Lung (tissue), 12 donors: ENCODE data around the gene MAPKAP1. TPM values are rescaled to one million over a fixed set of nuclear protein-coding genes. Genes with fewer than 3 reads are reported as not detected.

ENCODE experiments used
- ATAC-seq: fragments of 200-7000 bp; cut with Tn5 transposase; one replicate; pipeline ENCODE4 v1.9.1; 2020; ENCODE audit warnings: moderate number of reproducible peaks; ENCODE audit not compliant: insufficient read depth, low FRiP score
- DNase-seq, 3 donors: peaks; one replicate each; pipeline ENCODE4 v3.0.0-alpha.2; 2013 to 2017
- H3K27ac ChIP-seq, 2 donors: one replicate each; pipeline ENCODE4 v1.5.1; 2013; ENCODE audit warnings: mild to moderate bottlenecking in 2 of 2, moderate library complexity in 2 of 2, control low read depth in 1 of 2, inconsistent platforms in 1 of 2, low read depth in 1 of 2, low read length in 1 of 2
- H3K27me3 ChIP-seq, 3 donors: one replicate each; pipeline ENCODE4 v1.5.1; 2013; ENCODE audit warnings: low read length in 2 of 3; ENCODE audit not compliant: control insufficient read depth in 3 of 3, insufficient read depth in 3 of 3
- H3K36me3 ChIP-seq, 4 donors: one replicate each; pipeline ENCODE4 v1.5.1; 2013; ENCODE audit warnings: low read length in 4 of 4, mild to moderate bottlenecking in 1 of 4, moderate library complexity in 1 of 4; ENCODE audit not compliant: control insufficient read depth in 4 of 4, insufficient read depth in 4 of 4
- H3K4me1 ChIP-seq, 5 donors: one replicate each; pipeline ENCODE4 v1.5.1; 2013; ENCODE audit warnings: low read length in 5 of 5, mild to moderate bottlenecking in 2 of 5, moderate library complexity in 1 of 5; ENCODE audit not compliant: control insufficient read depth in 5 of 5, insufficient read depth in 5 of 5
- H3K4me3 ChIP-seq: one replicate; pipeline ENCODE4 v1.5.1; 2013; ENCODE audit warnings: mild to moderate bottlenecking, control low read depth, moderate library complexity
- H3K9ac ChIP-seq, 2 donors: one replicate each; pipeline ENCODE4 v1.5.1; 2013; ENCODE audit warnings: low read length in 2 of 2, control low read depth in 1 of 2; ENCODE audit not compliant: insufficient read depth in 1 of 2
- H3K9me3 ChIP-seq, 4 donors: one replicate each; pipeline ENCODE4 v1.5.1; 2013; ENCODE audit warnings: low read length in 3 of 4, mild to moderate bottlenecking in 1 of 4, moderate library complexity in 1 of 4; ENCODE audit not compliant: control insufficient read depth in 4 of 4, insufficient read depth in 3 of 4
- CTCF ChIP-seq: IDR thresholded peaks from 2 replicates; pipeline ENCODE4 v1.5.1; 2012; ENCODE audit warnings: mild to moderate bottlenecking; ENCODE audit errors: control extremely low read depth, extremely low read depth
- WGBS, 2 donors: extraction: QIAGEN DNeasy Blood & Tissue Kit; methylation state at CpG; one replicate each; pipeline ENCODE4 v1.1.7; 2013; 5-methylcytosine and 5-hydroxymethylcytosine counted together
- polyA plus RNA-seq, 2 donors: library from polyadenylated mRNA; stranded (reverse); fragments of 200-250 nt; gene quantifications; one replicate each; pipeline ENCODE4 v1.2.1, GENCODE V29; 2013
- total RNA-seq, 2 donors: library from RNA; depleted of rRNA in 1 of 2; stranded (reverse); fragments of >200 nt in 1 of 2; gene quantifications; one replicate each; pipeline ENCODE4 v1.2.1, GENCODE V29; 2014 to 2021
- donor health status: control.
- donor health status: control.
- donor health status: Bipolar disorder and iron deficiency.
- donor health status: healthy.
- donor health status: DM: yes; HTN: yes; CAD: no.

The MAPKAP1 gene
- total and polyA plus RNA-seq, 4 donors, result 53.0 to 83.3 (median 66.7) TPM

DNA sequence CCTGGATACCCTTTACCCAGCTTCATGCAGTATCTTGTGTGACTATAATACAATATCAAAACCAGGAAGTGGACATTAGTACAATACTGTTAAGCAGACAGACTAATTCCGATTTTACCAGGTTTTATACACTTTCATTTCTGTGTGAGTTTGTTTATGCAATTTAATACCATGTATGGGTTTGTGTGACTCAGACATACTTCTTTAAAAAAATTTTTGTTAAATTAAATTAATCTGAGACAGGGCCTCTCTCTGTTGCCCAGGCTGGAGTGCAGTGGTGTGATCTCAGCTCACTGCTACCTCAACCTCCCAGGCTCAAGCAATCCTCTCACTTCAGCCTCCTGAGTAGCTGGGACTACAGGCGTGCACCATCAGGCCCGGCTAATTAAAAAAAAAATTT is 288.6 kb downstream of the MAPKAP1 start:
- Histone ChIP-seq H3K27me3 (no peaks in the 10 kb centered on the region), H3K27ac (no peak overlapping the region), H3K9me3 (no peaks in the 10 kb centered on the region), H3K36me3 (no peaks in the 10 kb centered on the region), H3K9ac (no peak overlapping the region), H3K4me3 (no peak overlapping the region), H3K4me1 (no peaks in the 10 kb centered on the region)
- TF ChIP-seq CTCF, result no peak
- WGBS, 2 donors, result 81 to 91% methylated on average over 3 of the region's 3 CpGs
- ATAC-seq (no peak), DNase-seq (no peak)

GRCh38 chr9:125416517-125416916 is 290.5 kb downstream of the MAPKAP1 start:
- no peak overlapping the region for H3K4me3 ChIP-seq
- H3K36me3 ChIP-seq, result no peaks in the 10 kb centered on the region
- no peaks in the 10 kb centered on the region for H3K9me3 ChIP-seq
- H3K4me1 ChIP-seq, result no peaks in the 10 kb centered on the region
- H3K9ac ChIP-seq, result no peak overlapping the region
- no peak overlapping the region for H3K27ac ChIP-seq
- DNase-seq (no peak), ATAC-seq (no peak)
- 95 to 97% methylated on average over 8 of the region's 8 CpGs for WGBS, 2 donors
- H3K27me3 ChIP-seq, result no peaks in the 10 kb centered on the region
- TF ChIP-seq CTCF, result no peak

DNA sequence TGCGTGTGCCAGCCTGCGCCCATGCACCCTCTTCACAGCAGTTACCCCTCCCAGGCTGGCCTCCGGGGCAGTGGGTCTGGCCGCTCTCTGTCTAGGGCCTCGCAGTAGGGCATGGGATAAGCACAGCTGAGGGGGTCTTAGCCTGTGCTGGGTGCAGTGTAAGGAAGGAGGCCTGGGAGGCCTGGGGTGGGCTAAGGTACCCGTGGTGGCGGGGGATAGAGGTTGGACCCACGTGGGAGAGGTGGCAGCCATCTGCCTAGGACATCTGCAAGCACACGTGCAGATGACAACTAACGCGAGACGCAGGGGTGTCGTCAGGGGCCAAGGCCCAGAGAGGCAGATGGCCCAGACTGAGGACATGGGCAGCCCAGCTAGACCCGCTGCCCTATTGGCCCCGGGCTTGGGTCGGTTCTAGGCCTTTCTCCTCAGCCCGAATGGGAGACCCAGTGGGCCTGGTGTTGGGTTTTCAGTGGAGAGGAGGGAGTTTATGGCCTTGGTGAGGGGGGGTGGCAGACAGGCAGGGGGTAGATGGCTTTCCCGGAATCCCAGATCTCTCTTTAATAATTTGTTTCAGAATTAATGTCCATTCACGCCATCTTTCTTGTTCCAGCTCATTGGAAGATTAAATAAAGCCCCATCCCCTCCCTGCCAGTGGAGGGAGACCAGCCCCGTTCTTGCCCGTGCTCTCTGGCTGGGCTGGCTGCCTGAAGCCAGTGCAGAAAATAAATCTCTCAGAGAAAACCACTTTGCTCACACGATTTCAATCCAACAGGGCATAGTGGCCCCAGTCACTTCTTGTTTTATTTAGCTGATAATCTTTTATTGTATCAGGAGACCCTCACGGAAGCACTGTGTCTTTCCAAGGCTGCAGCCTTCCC is 291.2 kb downstream of the MAPKAP1 start:
- Histone ChIP-seq H3K4me3 (no peak overlapping the region), H3K9ac (no peak overlapping the region), H3K36me3 (no peaks in the 10 kb centered on the region), H3K27me3 (no peaks in the 10 kb centered on the region), H3K4me1 (no peaks in the 10 kb centered on the region), H3K9me3 (no peaks in the 10 kb centered on the region), H3K27ac (no peak overlapping the region)
- ATAC-seq (no peak), DNase-seq (peak in 2 of 3 donors; percentile 32 to 51)
- WGBS, 2 donors, result 90 to 92% methylated on average over 22 to 23 of the region's 23 CpGs
- TF ChIP-seq CTCF, result no peak
